GM06990 (cell line): ENCODE measurements around the gene KLF2.

ENCODE experiments used
- DNase-seq: peaks from one replicate; pipeline ENCODE4 v3.0.0-alpha.2; 2011; ENCODE audit not compliant: insufficient read length; ENCODE audit errors: extremely low read depth
- H3K27me3 ChIP-seq: replicated peaks from 2 replicates; pipeline ENCODE4 v1.6.0; 2011; ENCODE audit warnings: low read length; ENCODE audit not compliant: control insufficient read depth, insufficient read depth
- H3K36me3 ChIP-seq: 2 replicates; pipeline ENCODE4 v1.5.1; 2011; ENCODE audit warnings: low read length; ENCODE audit not compliant: control insufficient read depth, insufficient read depth
- H3K4me3 ChIP-seq: replicated peaks from 2 replicates; pipeline ENCODE4 v1.5.1; 2011; ENCODE audit warnings: low read depth, mild to moderate bottlenecking, control low read depth, low read length
- CTCF ChIP-seq: IDR thresholded peaks from 2 replicates; pipeline ENCODE4 v1.5.1; 2011; ENCODE audit warnings: low read length, control low read depth, mild to moderate bottlenecking, inconsistent platforms; ENCODE audit not compliant: insufficient read depth, poor library complexity, severe bottlenecking

KLF2 gene

DNA sequence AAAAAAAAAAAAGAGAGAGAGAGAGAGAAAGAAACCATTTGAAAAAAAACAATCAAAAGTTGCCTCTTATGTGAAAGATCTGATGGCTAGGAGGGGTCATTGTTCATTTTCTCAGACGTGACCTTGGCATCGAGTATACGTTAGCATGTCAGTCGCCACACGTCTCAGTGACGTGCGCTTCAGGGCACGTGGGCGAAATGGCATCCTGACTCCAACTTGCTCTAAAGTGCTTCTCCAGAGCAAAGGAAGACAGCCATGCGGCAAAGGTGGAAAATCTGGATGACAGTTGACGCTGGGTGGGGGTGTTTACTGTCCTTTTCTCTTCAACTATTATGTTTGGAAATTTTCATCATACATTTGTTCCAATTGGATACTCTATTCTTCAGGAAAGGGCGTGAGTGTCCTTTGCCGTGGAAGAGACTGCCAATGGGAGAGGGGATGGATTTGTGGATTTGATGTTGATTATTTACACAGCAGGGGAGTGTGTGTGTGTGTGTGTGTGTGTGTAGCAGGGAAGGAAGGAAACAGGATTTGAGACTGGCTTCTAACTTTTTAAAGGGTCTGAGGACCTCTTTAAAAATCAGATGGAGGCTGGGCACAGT is 25.0 kb downstream of the KLF2 start:
- H3K36me3 ChIP-seq, result no peaks in the 10 kb centered on the region

GRCh38 chr19:16351133-16351809 is 26.6 kb downstream of the KLF2 start:
- Histone ChIP-seq H3K4me3 (no peak overlapping the region), H3K27me3 (no peaks in the 10 kb centered on the region), H3K36me3 (no peaks in the 10 kb centered on the region; the same call in none of the 2 replicates)
- DNase-seq, result no peak
- no peak for TF ChIP-seq CTCF

More for the DNA sequence above, 25.0 kb downstream of the KLF2 start:
- Histone ChIP-seq H3K27me3 (no peaks in the 10 kb centered on the region), H3K4me3 (no peak overlapping the region)
- TF ChIP-seq CTCF, result no peak
- no peak for DNase-seq

DNA sequence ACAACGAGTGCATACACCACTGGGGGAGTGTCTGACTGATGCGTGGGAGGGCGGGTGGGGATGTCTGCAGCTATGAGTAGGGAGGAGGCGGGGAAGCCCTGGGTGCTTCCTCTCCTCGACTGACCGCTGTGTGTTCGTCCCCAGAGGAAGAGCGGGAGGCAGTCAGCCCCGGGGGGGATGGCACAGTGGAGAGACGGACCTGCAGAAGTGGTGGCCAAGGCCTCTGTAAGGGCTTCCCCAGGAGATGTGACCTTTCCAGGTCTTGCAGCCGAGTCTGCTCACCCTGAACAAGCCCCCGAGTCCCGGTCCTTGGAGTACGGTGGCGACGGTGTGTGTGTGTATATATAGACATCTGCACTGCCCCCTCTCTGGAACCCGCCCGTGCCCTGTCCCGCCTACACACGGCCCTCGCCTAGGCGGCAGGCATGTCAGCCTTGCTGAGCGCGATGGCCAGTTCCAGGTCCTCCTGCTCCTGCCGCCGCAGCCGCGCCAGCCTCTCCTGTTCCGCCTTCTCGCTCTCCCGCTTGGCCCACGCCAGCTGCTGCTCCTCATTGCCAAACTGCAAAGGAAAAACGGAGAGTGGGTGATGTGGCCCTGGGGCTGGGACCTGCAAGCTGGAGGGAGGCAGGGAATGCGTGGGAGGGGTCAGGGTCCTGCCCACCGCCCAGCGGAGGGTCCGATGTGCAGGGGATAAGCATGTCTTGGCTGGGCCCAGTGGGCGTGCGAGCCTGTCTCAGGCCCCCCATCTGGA is 30.8 kb downstream of the KLF2 start:
- DNase-seq, result no peak
- no peak for TF ChIP-seq CTCF
- H3K4me3 ChIP-seq, result no peak overlapping the region
- no peaks in the 10 kb centered on the region for H3K27me3 ChIP-seq
- peaks cover 1% of the 10 kb centered on the region for H3K36me3 ChIP-seq

- no peak for DNase-seq
- Histone ChIP-seq H3K4me3 (no peak overlapping the region), H3K27me3 (no peaks in the 10 kb centered on the region), H3K36me3 (peaks cover 1% of the 10 kb centered on the region)
- TF ChIP-seq CTCF, result no peak
Measured at GRCh38 chr19:16358456-16358855, 33.8 kb downstream of the KLF2 start.

GRCh38 chr19:16359074-16359473 is 34.4 kb downstream of the KLF2 start:
- no peak overlapping the region for H3K4me3 ChIP-seq
- H3K27me3 ChIP-seq, result no peaks in the 10 kb centered on the region
- no peak for DNase-seq
- peaks cover 1% of the 10 kb centered on the region for H3K36me3 ChIP-seq
- no peak for TF ChIP-seq CTCF
